Measurements from ENCODE around the gene HDAC11. TPM values are rescaled to one million over a fixed set of nuclear protein-coding genes. Genes with fewer than 3 reads are reported as not detected.

Gene HDAC11
- polyA plus RNA-seq, 1 donor (not counting 4 experiments of a cell fraction or from before 2014, with no cell fraction given) = 12.6 TPM

GRCh38 chr3:13462125-13462629 is 17.9 kb upstream of the HDAC11 start:
- FAIRE-seq (no peak), DNase-seq (ENCODE audit: low read depth, low spot score) (no peak)
- Histone ChIP-seq H2AFZ (ENCODE audit: control insufficient read depth, low read length) (no peak overlapping the region), H4K20me1 (ENCODE audit: control insufficient read depth, extremely low read depth, insufficient read depth, low read length) (no peaks in the 10 kb centered on the region), H3K9me1 (ENCODE audit: control insufficient read depth, extremely low read depth, insufficient read depth, low read length) (no peaks in the 10 kb centered on the region), H3K4me1 (ENCODE audit: control insufficient read depth, extremely low read depth, insufficient read depth, low read length) (no peaks in the 10 kb centered on the region), H3K9ac (ENCODE audit: control insufficient read depth, extremely low read depth, insufficient read depth, low read length) (no peak overlapping the region), H3K4me2 (ENCODE audit: control insufficient read depth, extremely low read depth, insufficient read depth, low read depth, low read length) (no peak overlapping the region), H3K9me3 (ENCODE audit: control insufficient read depth, low read depth, low read length) (no peaks in the 10 kb centered on the region), H3K4me3 (ENCODE audit: control insufficient read depth in 2 of 3, extremely low read depth in 1 of 3, insufficient read depth in 2 of 3, low read depth in 1 of 3, low read length in 3 of 3) (no peak overlapping the region), H3K79me2 (ENCODE audit: control insufficient read depth, insufficient read depth, low read length) (no peaks in the 10 kb centered on the region), H3K27ac (ENCODE audit: control insufficient read depth, insufficient read depth, low read length) (no peak overlapping the region), H3K27me3 (ENCODE audit: control insufficient read depth, extremely low read depth, insufficient read depth, low read length) (peaks cover 7% of the 10 kb centered on the region), H3K36me3 (ENCODE audit: control insufficient read depth in 2 of 2, extremely low read depth in 1 of 2, insufficient read depth in 2 of 2, low read length in 2 of 2) (no peaks in the 10 kb centered on the region)
- dilution Hi-C loops (cut with MboI; ENCODE audit: extremely low pct_ligation_motif_present, low sequenced_read_pairs) = no loop called here
- TF ChIP-seq EZH2 (IDR thresholded peaks at IDR 0.05; ENCODE audit: low read length) = no peak
- no peak for TF ChIP-seq CTCF (optimal IDR thresholded peaks at IDR 0.05 in 1 of 3, IDR thresholded peaks at IDR 0.05 in 1 of 3, conservative IDR thresholded peaks at IDR 0.05 in 1 of 3; ENCODE audit: extremely low read depth in 1 of 3, insufficient read depth in 2 of 3, low read length in 3 of 3)

- Histone ChIP-seq H3K27ac (ENCODE audit: control insufficient read depth, insufficient read depth, low read length) (no peak overlapping the region), H4K20me1 (ENCODE audit: control insufficient read depth, extremely low read depth, insufficient read depth, low read length) (no peaks in the 10 kb centered on the region), H3K9me3 (ENCODE audit: control insufficient read depth, low read depth, low read length) (no peaks in the 10 kb centered on the region), H3K4me1 (ENCODE audit: control insufficient read depth, extremely low read depth, insufficient read depth, low read length) (no peaks in the 10 kb centered on the region), H3K27me3 (ENCODE audit: control insufficient read depth, extremely low read depth, insufficient read depth, low read length) (peaks cover 7% of the 10 kb centered on the region), H3K9me1 (ENCODE audit: control insufficient read depth, extremely low read depth, insufficient read depth, low read length) (no peaks in the 10 kb centered on the region), H3K79me2 (ENCODE audit: control insufficient read depth, insufficient read depth, low read length) (no peaks in the 10 kb centered on the region), H3K4me2 (ENCODE audit: control insufficient read depth, extremely low read depth, insufficient read depth, low read depth, low read length) (no peak overlapping the region), H2AFZ (ENCODE audit: control insufficient read depth, low read length) (no peak overlapping the region), H3K4me3 (ENCODE audit: control insufficient read depth in 2 of 3, extremely low read depth in 1 of 3, insufficient read depth in 2 of 3, low read depth in 1 of 3, low read length in 3 of 3) (no peak overlapping the region), H3K9ac (ENCODE audit: control insufficient read depth, extremely low read depth, insufficient read depth, low read length) (no peak overlapping the region), H3K36me3 (ENCODE audit: control insufficient read depth in 2 of 2, extremely low read depth in 1 of 2, insufficient read depth in 2 of 2, low read length in 2 of 2) (no peaks in the 10 kb centered on the region)
- dilution Hi-C loops (cut with MboI; ENCODE audit: extremely low pct_ligation_motif_present, low sequenced_read_pairs) = no loop called here
- no peak for TF ChIP-seq CTCF (optimal IDR thresholded peaks at IDR 0.05 in 1 of 3, IDR thresholded peaks at IDR 0.05 in 1 of 3, conservative IDR thresholded peaks at IDR 0.05 in 1 of 3; ENCODE audit: extremely low read depth in 1 of 3, insufficient read depth in 2 of 3, low read length in 3 of 3)
- DNase-seq (ENCODE audit: low read depth, low spot score) = no peak
- no peak for FAIRE-seq
These were observed 17.3 kb upstream of the HDAC11 start for GRCh38 chr3:13462822-13463221.
